Kidney epithelial cell (primary cell): ENCODE results near the gene LYZL6. TPM values are rescaled to one million over a fixed set of nuclear protein-coding genes. Genes with fewer than 3 reads are reported as not detected.

Experiments
- DNase-seq: peaks from one replicate; pipeline ENCODE4 v3.0.0-alpha.2; 2010; ENCODE audit warnings: low read depth
- H3K27me3 ChIP-seq: 2 replicates; pipeline ENCODE4 v1.6.0; 2011; ENCODE audit warnings: low read length; ENCODE audit not compliant: control insufficient read depth, insufficient read depth
- H3K36me3 ChIP-seq: 2 replicates; pipeline ENCODE4 v1.5.1; 2011; ENCODE audit warnings: low read length; ENCODE audit not compliant: control insufficient read depth, insufficient read depth
- H3K4me3 ChIP-seq: 2 replicates; pipeline ENCODE4 v1.5.1; 2011; ENCODE audit warnings: low read depth, mild to moderate bottlenecking, control low read depth, low read length
- CTCF ChIP-seq: IDR thresholded peaks from 2 replicates; pipeline ENCODE4 v1.5.1; 2011; ENCODE audit warnings: mild to moderate bottlenecking, moderate library complexity, low read length, control low read depth, inconsistent platforms; ENCODE audit not compliant: insufficient read depth, poor library complexity, severe bottlenecking
- total RNA-seq: library from RNA; depleted of rRNA; stranded (reverse); fragments of >200 nt; gene quantifications from 2 replicates; pipeline ENCODE4 v1.2.3, GENCODE V29; 2015

The LYZL6 gene
- total RNA-seq, 1 donor from 2014 or later: not detected

- Histone ChIP-seq H3K27me3 (no peaks in the 10 kb centered on the region), H3K4me3 (no peak overlapping the region), H3K36me3 (no peaks in the 10 kb centered on the region)
- no peak for TF ChIP-seq CTCF
- no peak for DNase-seq
Measured at GRCh38 chr17:35920229-35920628, 23.3 kb downstream of the LYZL6 start.

DNA sequence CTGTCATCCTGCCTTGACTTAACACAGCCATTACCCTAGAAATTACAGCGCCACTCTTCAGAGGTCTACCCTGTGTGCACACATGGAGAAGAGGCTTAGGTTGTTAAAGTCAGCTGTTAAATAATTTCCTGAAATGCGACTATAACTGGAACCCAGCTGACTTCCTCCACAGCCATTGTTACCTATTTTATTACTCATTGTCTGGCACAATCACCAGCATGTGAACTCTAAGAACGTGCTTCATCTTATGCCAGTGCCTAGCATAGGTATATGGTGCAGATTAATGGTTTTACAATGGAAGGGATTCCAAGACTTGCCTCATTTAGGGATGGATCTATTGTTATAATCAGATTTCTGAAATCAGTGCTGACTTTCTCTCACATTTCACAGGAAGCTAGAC, 24.8 kb downstream of the LYZL6 start:
- Histone ChIP-seq H3K27me3 (no peaks in the 10 kb centered on the region), H3K4me3 (no peak overlapping the region), H3K36me3 (no peaks in the 10 kb centered on the region)
- TF ChIP-seq CTCF: no peak
- DNase-seq: no peak

GRCh38 chr17:35917519-35918213, 25.8 kb downstream of the LYZL6 start:
- Histone ChIP-seq H3K4me3 (no peak overlapping the region), H3K36me3 (no peaks in the 10 kb centered on the region), H3K27me3 (no peaks in the 10 kb centered on the region)
- no peak for TF ChIP-seq CTCF
- no peak for DNase-seq

GRCh38 chr17:35915153-35915964, 28.2 kb downstream of the LYZL6 start:
- Histone ChIP-seq H3K27me3 (no peaks in the 10 kb centered on the region), H3K36me3 (no peaks in the 10 kb centered on the region), H3K4me3 (no peak overlapping the region)
- no peak for DNase-seq
- peak; percentile 6 for TF ChIP-seq CTCF

DNA sequence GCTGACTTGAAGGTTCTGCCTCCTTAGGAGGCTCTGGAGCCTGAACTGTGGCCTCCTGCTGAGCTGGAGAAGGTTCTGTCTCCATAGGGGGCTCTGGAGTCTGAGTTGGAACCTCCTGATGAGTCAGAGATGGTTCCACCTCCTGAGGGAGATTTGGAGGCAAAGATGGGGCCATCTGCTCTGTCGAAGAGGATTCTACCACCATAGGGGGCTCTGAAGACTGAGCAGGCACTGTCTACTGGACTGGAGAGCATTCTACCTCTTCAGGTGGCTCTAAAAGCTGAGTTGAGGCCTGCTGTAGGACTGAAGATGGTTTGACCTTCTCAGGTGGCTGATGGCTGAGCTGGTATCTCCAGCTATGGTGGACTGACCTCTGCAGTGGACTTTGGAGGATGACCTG, 29.2 kb downstream of the LYZL6 start:
- no peak for TF ChIP-seq CTCF
- H3K4me3 ChIP-seq: no peak overlapping the region
- no peaks in the 10 kb centered on the region for H3K36me3 ChIP-seq
- no peak for DNase-seq
- H3K27me3 ChIP-seq: peaks cover 2% of the 10 kb centered on the region
